ENCODE results near the gene E2F6.

E2F6 gene

GRCh38 chr2:11457935-11458334 lies 8.0 kb downstream of the E2F6 start:
- Histone ChIP-seq H3K36me3 (ENCODE audit: control insufficient read depth, insufficient read depth, low read length) (peaks cover 4% of the 10 kb centered on the region), H3K4me1 (ENCODE audit: control insufficient read depth, insufficient read depth, low read length) (peaks cover 7% of the 10 kb centered on the region), H3K4me3 (ENCODE audit: insufficient read depth, low read depth, low read length) (no peak overlapping the region), H3K27ac (ENCODE audit: insufficient read depth, low read depth, low read length, poor library complexity, severe bottlenecking) (no peak overlapping the region), H3K9me3 (ENCODE audit: control insufficient read depth, low read length) (no peaks in the 10 kb centered on the region), H3K27me3 (ENCODE audit: control insufficient read depth, insufficient read depth, low read length, poor library complexity, severe bottlenecking) (no peaks in the 10 kb centered on the region)
- WGBS, 2 experiments, result 83 to 87% methylated on average over 1 of the region's 1 CpG

GRCh38 chr2:11456251-11456650 lies 9.7 kb downstream of the E2F6 start:
- Histone ChIP-seq H3K4me1 (ENCODE audit: control insufficient read depth, insufficient read depth, low read length) (peaks cover 7% of the 10 kb centered on the region), H3K36me3 (ENCODE audit: control insufficient read depth, insufficient read depth, low read length) (peaks cover 8% of the 10 kb centered on the region)
- 86 to 92% methylated on average over 3 of the region's 3 CpGs for WGBS, 2 experiments

GRCh38 chr2:11454824-11455223 lies 11.1 kb downstream of the E2F6 start:
- no peaks in the 10 kb centered on the region for H3K9me3 ChIP-seq (ENCODE audit: control insufficient read depth, low read length)
- 94 to 95% methylated on average over 4 to 6 of the region's 6 CpGs for WGBS, 2 experiments
- no peaks in the 10 kb centered on the region for H3K27me3 ChIP-seq (ENCODE audit: control insufficient read depth, insufficient read depth, low read length, poor library complexity, severe bottlenecking)
- peaks cover 15% of the 10 kb centered on the region for H3K36me3 ChIP-seq (ENCODE audit: control insufficient read depth, insufficient read depth, low read length)
- peaks cover 7% of the 10 kb centered on the region for H3K4me1 ChIP-seq (ENCODE audit: control insufficient read depth, insufficient read depth, low read length)
- no peak overlapping the region for H3K4me3 ChIP-seq (ENCODE audit: insufficient read depth, low read depth, low read length)
- no peak overlapping the region for H3K27ac ChIP-seq (ENCODE audit: insufficient read depth, low read depth, low read length, poor library complexity, severe bottlenecking)

More at GRCh38 chr2:11456251-11456650, 9.7 kb downstream of the E2F6 start:
- Histone ChIP-seq H3K27ac (ENCODE audit: insufficient read depth, low read depth, low read length, poor library complexity, severe bottlenecking) (no peak overlapping the region), H3K27me3 (ENCODE audit: control insufficient read depth, insufficient read depth, low read length, poor library complexity, severe bottlenecking) (no peaks in the 10 kb centered on the region), H3K4me3 (ENCODE audit: insufficient read depth, low read depth, low read length) (no peak overlapping the region), H3K9me3 (ENCODE audit: control insufficient read depth, low read length) (no peaks in the 10 kb centered on the region)

GRCh38 chr2:11450791-11451190 lies 15.2 kb downstream of the E2F6 start:
- Histone ChIP-seq H3K36me3 (ENCODE audit: control insufficient read depth, insufficient read depth, low read length) (peaks cover 27% of the 10 kb centered on the region), H3K4me1 (ENCODE audit: control insufficient read depth, insufficient read depth, low read length) (no peaks in the 10 kb centered on the region), H3K9me3 (ENCODE audit: control insufficient read depth, low read length) (no peaks in the 10 kb centered on the region), H3K27ac (ENCODE audit: insufficient read depth, low read depth, low read length, poor library complexity, severe bottlenecking) (no peak overlapping the region), H3K4me3 (ENCODE audit: insufficient read depth, low read depth, low read length) (no peak overlapping the region), H3K27me3 (ENCODE audit: control insufficient read depth, insufficient read depth, low read length, poor library complexity, severe bottlenecking) (no peaks in the 10 kb centered on the region)
- WGBS, 2 experiments, result 95 to 98% methylated on average over 2 of the region's 2 CpGs

GRCh38 chr2:11446733-11447248 lies 19.2 kb downstream of the E2F6 start:
- H3K9me3 ChIP-seq (ENCODE audit: control insufficient read depth, low read length), result no peaks in the 10 kb centered on the region
- no peaks in the 10 kb centered on the region for H3K27me3 ChIP-seq (ENCODE audit: control insufficient read depth, insufficient read depth, low read length, poor library complexity, severe bottlenecking)
- no peaks in the 10 kb centered on the region for H3K4me1 ChIP-seq (ENCODE audit: control insufficient read depth, insufficient read depth, low read length)
- no peak overlapping the region for H3K4me3 ChIP-seq (ENCODE audit: insufficient read depth, low read depth, low read length)
- no peak overlapping the region for H3K27ac ChIP-seq (ENCODE audit: insufficient read depth, low read depth, low read length, poor library complexity, severe bottlenecking)
- H3K36me3 ChIP-seq (ENCODE audit: control insufficient read depth, insufficient read depth, low read length), result peaks cover 41% of the 10 kb centered on the region
- 67 to 68% methylated on average over 14 of the region's 14 CpGs for WGBS, 2 experiments

GRCh38 chr2:11444737-11445136 lies 21.2 kb downstream of the E2F6 start:
- Histone ChIP-seq H3K27me3 (ENCODE audit: control insufficient read depth, insufficient read depth, low read length, poor library complexity, severe bottlenecking) (no peaks in the 10 kb centered on the region), H3K9me3 (ENCODE audit: control insufficient read depth, low read length) (no peaks in the 10 kb centered on the region), H3K27ac (ENCODE audit: insufficient read depth, low read depth, low read length, poor library complexity, severe bottlenecking) (no peak overlapping the region), H3K36me3 (ENCODE audit: control insufficient read depth, insufficient read depth, low read length) (peaks cover 45% of the 10 kb centered on the region), H3K4me3 (ENCODE audit: insufficient read depth, low read depth, low read length) (no peak overlapping the region), H3K4me1 (ENCODE audit: control insufficient read depth, insufficient read depth, low read length) (no peaks in the 10 kb centered on the region)
- 93 to 97% methylated on average over 4 of the region's 4 CpGs for WGBS, 2 experiments

GRCh38 chr2:11438555-11439080 lies 27.3 kb downstream of the E2F6 start:
- no peaks in the 10 kb centered on the region for H3K4me1 ChIP-seq (ENCODE audit: control insufficient read depth, insufficient read depth, low read length)
- no peaks in the 10 kb centered on the region for H3K27me3 ChIP-seq (ENCODE audit: control insufficient read depth, insufficient read depth, low read length, poor library complexity, severe bottlenecking)
- H3K27ac ChIP-seq (ENCODE audit: insufficient read depth, low read depth, low read length, poor library complexity, severe bottlenecking), result no peak overlapping the region
- H3K4me3 ChIP-seq (ENCODE audit: insufficient read depth, low read depth, low read length), result no peak overlapping the region
- no peaks in the 10 kb centered on the region for H3K9me3 ChIP-seq (ENCODE audit: control insufficient read depth, low read length)
- WGBS, 2 experiments, result 95 to 96% methylated on average over 9 of the region's 9 CpGs
- peaks cover 34% of the 10 kb centered on the region for H3K36me3 ChIP-seq (ENCODE audit: control insufficient read depth, insufficient read depth, low read length)

GRCh38 chr2:11437602-11438001 lies 28.4 kb downstream of the E2F6 start:
- Histone ChIP-seq H3K36me3 (ENCODE audit: control insufficient read depth, insufficient read depth, low read length) (peaks cover 26% of the 10 kb centered on the region), H3K4me3 (ENCODE audit: insufficient read depth, low read depth, low read length) (no peak overlapping the region), H3K9me3 (ENCODE audit: control insufficient read depth, low read length) (no peaks in the 10 kb centered on the region), H3K4me1 (ENCODE audit: control insufficient read depth, insufficient read depth, low read length) (no peaks in the 10 kb centered on the region), H3K27me3 (ENCODE audit: control insufficient read depth, insufficient read depth, low read length, poor library complexity, severe bottlenecking) (no peaks in the 10 kb centered on the region), H3K27ac (ENCODE audit: insufficient read depth, low read depth, low read length, poor library complexity, severe bottlenecking) (no peak overlapping the region)
- 91 to 98% methylated on average over 5 of the region's 5 CpGs for WGBS, 2 experiments

GRCh38 chr2:11435036-11435435 lies 30.9 kb downstream of the E2F6 start:
- no peaks in the 10 kb centered on the region for H3K4me1 ChIP-seq (ENCODE audit: control insufficient read depth, insufficient read depth, low read length)
- H3K4me3 ChIP-seq (ENCODE audit: insufficient read depth, low read depth, low read length), result no peak overlapping the region
- 90 to 96% methylated on average over 8 of the region's 8 CpGs for WGBS, 2 experiments
- H3K27ac ChIP-seq (ENCODE audit: insufficient read depth, low read depth, low read length, poor library complexity, severe bottlenecking), result no peak overlapping the region
- no peaks in the 10 kb centered on the region for H3K27me3 ChIP-seq (ENCODE audit: control insufficient read depth, insufficient read depth, low read length, poor library complexity, severe bottlenecking)
- peaks cover 11% of the 10 kb centered on the region for H3K36me3 ChIP-seq (ENCODE audit: control insufficient read depth, insufficient read depth, low read length)
- no peaks in the 10 kb centered on the region for H3K9me3 ChIP-seq (ENCODE audit: control insufficient read depth, low read length)

- WGBS, 2 experiments, result 91 to 94% methylated on average over 7 of the region's 7 CpGs
These were observed 31.5 kb downstream of the E2F6 start for GRCh38 chr2:11434443-11434842.

GRCh38 chr2:11433822-11434221 lies 32.1 kb downstream of the E2F6 start:
- 93 to 98% methylated on average over 5 of the region's 5 CpGs for WGBS, 2 experiments
- Histone ChIP-seq H3K4me3 (ENCODE audit: insufficient read depth, low read depth, low read length) (no peak overlapping the region), H3K9me3 (ENCODE audit: control insufficient read depth, low read length) (no peaks in the 10 kb centered on the region), H3K27ac (ENCODE audit: insufficient read depth, low read depth, low read length, poor library complexity, severe bottlenecking) (no peak overlapping the region), H3K27me3 (ENCODE audit: control insufficient read depth, insufficient read depth, low read length, poor library complexity, severe bottlenecking) (no peaks in the 10 kb centered on the region), H3K4me1 (ENCODE audit: control insufficient read depth, insufficient read depth, low read length) (no peaks in the 10 kb centered on the region), H3K36me3 (ENCODE audit: control insufficient read depth, insufficient read depth, low read length) (peaks cover 5% of the 10 kb centered on the region)

More at GRCh38 chr2:11434443-11434842, 31.5 kb downstream of the E2F6 start:
- H3K9me3 ChIP-seq (ENCODE audit: control insufficient read depth, low read length), result no peaks in the 10 kb centered on the region
- H3K27ac ChIP-seq (ENCODE audit: insufficient read depth, low read depth, low read length, poor library complexity, severe bottlenecking), result no peak overlapping the region
- peaks cover 5% of the 10 kb centered on the region for H3K36me3 ChIP-seq (ENCODE audit: control insufficient read depth, insufficient read depth, low read length)
- no peaks in the 10 kb centered on the region for H3K27me3 ChIP-seq (ENCODE audit: control insufficient read depth, insufficient read depth, low read length, poor library complexity, severe bottlenecking)
- no peak overlapping the region for H3K4me3 ChIP-seq (ENCODE audit: insufficient read depth, low read depth, low read length)
- H3K4me1 ChIP-seq (ENCODE audit: control insufficient read depth, insufficient read depth, low read length), result no peaks in the 10 kb centered on the region

Measured in ectodermal cell (in vitro differentiated cells).